IPS-15b (cell line): Measurements from ENCODE around the gene RNPC3.

ENCODE experiments used
- H3K27me3 ChIP-seq: one replicate; pipeline ENCODE4 v1.6.1; 2013; ENCODE audit warnings: low read length; ENCODE audit not compliant: control insufficient read depth, insufficient read depth
- H3K36me3 ChIP-seq: one replicate; pipeline ENCODE4 v1.6.1; 2013; ENCODE audit warnings: low read length; ENCODE audit not compliant: control insufficient read depth, insufficient read depth
- H3K4me1 ChIP-seq: one replicate; pipeline ENCODE4 v1.6.1; 2013; ENCODE audit warnings: mild to moderate bottlenecking, low read length; ENCODE audit not compliant: control insufficient read depth, insufficient read depth
- H3K4me3 ChIP-seq: one replicate; pipeline ENCODE4 v1.5.1; 2013; ENCODE audit warnings: low read depth, low read length
- H3K9ac ChIP-seq: one replicate; pipeline ENCODE4 v1.6.1; 2013; ENCODE audit warnings: low read depth, mild to moderate bottlenecking, low read length
- H3K9me3 ChIP-seq: one replicate; pipeline ENCODE4 v1.6.1; 2013; ENCODE audit warnings: mild to moderate bottlenecking, low read length; ENCODE audit not compliant: control insufficient read depth, insufficient read depth

The RNPC3 gene

GRCh38 chr1:103525607-103526507 is at the start of gene RNPC3:
TSS of gene RNPC3 (plus strand) at chr1:103525699. CDS start at chr1:103526071, 372 bp downstream.
- Histone ChIP-seq H3K9me3 (no peaks in the 10 kb centered on the region), H3K4me3 (peak within 1 kb of the TSS; percentile 87), H3K27me3 (no peaks in the 10 kb centered on the region), H3K9ac (peak within 1 kb of the TSS; percentile 87), H3K4me1 (no peaks in the 10 kb centered on the region), H3K36me3 (no peaks in the 10 kb centered on the region)

- Histone ChIP-seq H3K4me3 (no peak overlapping the region), H3K27me3 (no peaks in the 10 kb centered on the region), H3K9me3 (no peaks in the 10 kb centered on the region), H3K9ac (no peak overlapping the region), H3K4me1 (no peaks in the 10 kb centered on the region), H3K36me3 (no peaks in the 10 kb centered on the region)
These were observed 48.4 kb upstream of the RNPC3 start for GRCh38 chr1:103477101-103477500.

- Histone ChIP-seq H3K4me3 (no peak overlapping the region), H3K9me3 (no peaks in the 10 kb centered on the region), H3K36me3 (no peaks in the 10 kb centered on the region), H3K4me1 (no peaks in the 10 kb centered on the region), H3K27me3 (no peaks in the 10 kb centered on the region), H3K9ac (no peak overlapping the region)
These were observed 35.6 kb upstream of the RNPC3 start for GRCh38 chr1:103489935-103490334.

- no peak overlapping the region for H3K4me3 ChIP-seq
- no peaks in the 10 kb centered on the region for H3K4me1 ChIP-seq
- H3K9me3 ChIP-seq: no peaks in the 10 kb centered on the region
- no peaks in the 10 kb centered on the region for H3K27me3 ChIP-seq
- H3K36me3 ChIP-seq: no peaks in the 10 kb centered on the region
- H3K9ac ChIP-seq: no peak overlapping the region
These were observed 33.4 kb upstream of the RNPC3 start for GRCh38 chr1:103492003-103492625.

- Histone ChIP-seq H3K36me3 (no peaks in the 10 kb centered on the region), H3K27me3 (no peaks in the 10 kb centered on the region), H3K9me3 (no peaks in the 10 kb centered on the region), H3K4me1 (no peaks in the 10 kb centered on the region), H3K4me3 (no peak overlapping the region), H3K9ac (no peak overlapping the region)
These were observed 29.4 kb upstream of the RNPC3 start for GRCh38 chr1:103496014-103496635.

- Histone ChIP-seq H3K36me3 (no peaks in the 10 kb centered on the region), H3K9ac (no peak overlapping the region), H3K4me3 (no peak overlapping the region), H3K4me1 (no peaks in the 10 kb centered on the region), H3K9me3 (no peaks in the 10 kb centered on the region), H3K27me3 (no peaks in the 10 kb centered on the region)
These were observed 28.1 kb upstream of the RNPC3 start for GRCh38 chr1:103497404-103497803.

GRCh38 chr1:103509250-103509649 is 16.2 kb upstream of the RNPC3 start:
- Histone ChIP-seq H3K9ac (no peak overlapping the region), H3K4me1 (no peaks in the 10 kb centered on the region), H3K36me3 (no peaks in the 10 kb centered on the region), H3K4me3 (no peak overlapping the region), H3K27me3 (no peaks in the 10 kb centered on the region), H3K9me3 (no peaks in the 10 kb centered on the region)

GRCh38 chr1:103513711-103514110 is 11.8 kb upstream of the RNPC3 start:
- Histone ChIP-seq H3K36me3 (no peaks in the 10 kb centered on the region), H3K4me3 (no peak overlapping the region), H3K9me3 (no peaks in the 10 kb centered on the region), H3K27me3 (no peaks in the 10 kb centered on the region), H3K4me1 (no peaks in the 10 kb centered on the region), H3K9ac (no peak overlapping the region)

GRCh38 chr1:103514920-103515503 is 10.5 kb upstream of the RNPC3 start:
- no peaks in the 10 kb centered on the region for H3K9me3 ChIP-seq
- no peak overlapping the region for H3K4me3 ChIP-seq
- no peaks in the 10 kb centered on the region for H3K4me1 ChIP-seq
- no peaks in the 10 kb centered on the region for H3K36me3 ChIP-seq
- no peak overlapping the region for H3K9ac ChIP-seq
- no peaks in the 10 kb centered on the region for H3K27me3 ChIP-seq

- no peaks in the 10 kb centered on the region for H3K9me3 ChIP-seq
- H3K9ac ChIP-seq: no peak overlapping the region
- no peak overlapping the region for H3K4me3 ChIP-seq
- H3K4me1 ChIP-seq: no peaks in the 10 kb centered on the region
- no peaks in the 10 kb centered on the region for H3K36me3 ChIP-seq
- no peaks in the 10 kb centered on the region for H3K27me3 ChIP-seq
These were observed 9.2 kb upstream of the RNPC3 start for GRCh38 chr1:103516283-103516682.

GRCh38 chr1:103516693-103517092 is 8.8 kb upstream of the RNPC3 start:
- H3K4me1 ChIP-seq: no peaks in the 10 kb centered on the region
- no peaks in the 10 kb centered on the region for H3K36me3 ChIP-seq
- H3K27me3 ChIP-seq: no peaks in the 10 kb centered on the region
- H3K9me3 ChIP-seq: no peaks in the 10 kb centered on the region
- no peak overlapping the region for H3K4me3 ChIP-seq
- no peak overlapping the region for H3K9ac ChIP-seq
